ENCODE results near the gene NGF. TPM values are rescaled to one million over a fixed set of nuclear protein-coding genes. Genes with fewer than 3 reads are reported as not detected.

The NGF gene
- 0.57 and 1.3 TPM in 2 replicates for total RNA-seq

DNA sequence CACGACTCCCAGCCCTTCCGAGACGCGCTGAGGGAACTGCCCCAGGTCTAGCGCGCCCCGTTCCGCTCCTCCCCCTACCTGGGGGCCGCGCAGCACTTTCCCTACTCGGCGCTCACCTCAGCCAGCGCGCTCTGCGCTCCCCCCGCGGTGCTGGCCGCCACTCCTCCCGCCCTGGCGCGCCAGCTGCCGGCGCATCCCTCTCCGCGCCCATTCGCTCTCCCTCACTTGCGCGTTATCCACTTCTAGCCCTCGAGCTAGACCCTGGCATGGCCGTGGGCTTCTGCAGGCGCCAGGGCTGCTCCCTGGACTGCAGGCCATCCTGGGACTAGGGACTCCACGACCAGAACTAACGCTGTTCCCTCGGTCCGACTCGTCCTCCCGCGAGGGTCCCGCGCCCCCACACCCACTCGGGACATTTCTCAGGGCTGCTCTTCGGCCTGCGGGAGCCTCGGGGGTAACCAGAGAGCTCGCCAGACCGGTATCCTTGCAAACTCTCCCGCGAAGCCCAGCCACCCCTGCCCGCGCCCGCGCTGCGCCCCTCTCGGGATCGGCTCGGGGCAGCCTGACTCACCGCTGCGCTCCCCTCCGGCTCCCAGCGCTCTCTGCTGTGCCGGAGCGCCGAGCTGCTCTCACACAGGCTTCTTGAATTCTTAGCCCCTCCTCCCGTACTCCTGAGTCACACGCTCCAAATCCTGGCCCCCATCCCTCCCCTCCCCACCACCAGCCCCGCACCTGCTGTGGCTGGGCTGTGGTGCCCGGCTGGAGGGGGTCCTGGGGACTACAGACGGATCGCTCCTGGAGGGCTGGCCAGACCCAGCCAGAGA, at the start of gene NGF:
Gene NGF (minus strand): TSS at position 617 of the 824 bp plus-strand sequence. CDS start 51,454 bp downstream, outside the sequence.

Other genes starting within 250 kb of the NGF start
- not detected in 2 replicates for gene TSPAN2, start 248.7 kb downstream of the NGF start, total RNA-seq

All from placental pericyte (primary cell).